Fibroblast of skin of right quadriceps (primary cell): ENCODE results near the gene REX1BD.
A peak's percentile ranks its signal among the peaks of the same experiment; 100 is the strongest.
"Not testable (repeated sequence)": the region's sequence is repeated elsewhere in the genome, so short reads cannot be mapped to it uniquely, and the experiment has no call there.

Experiments used
- DNase-seq: peaks from one replicate; pipeline ENCODE4 v3.0.0-alpha.2; 2013

REX1BD gene

DNA sequence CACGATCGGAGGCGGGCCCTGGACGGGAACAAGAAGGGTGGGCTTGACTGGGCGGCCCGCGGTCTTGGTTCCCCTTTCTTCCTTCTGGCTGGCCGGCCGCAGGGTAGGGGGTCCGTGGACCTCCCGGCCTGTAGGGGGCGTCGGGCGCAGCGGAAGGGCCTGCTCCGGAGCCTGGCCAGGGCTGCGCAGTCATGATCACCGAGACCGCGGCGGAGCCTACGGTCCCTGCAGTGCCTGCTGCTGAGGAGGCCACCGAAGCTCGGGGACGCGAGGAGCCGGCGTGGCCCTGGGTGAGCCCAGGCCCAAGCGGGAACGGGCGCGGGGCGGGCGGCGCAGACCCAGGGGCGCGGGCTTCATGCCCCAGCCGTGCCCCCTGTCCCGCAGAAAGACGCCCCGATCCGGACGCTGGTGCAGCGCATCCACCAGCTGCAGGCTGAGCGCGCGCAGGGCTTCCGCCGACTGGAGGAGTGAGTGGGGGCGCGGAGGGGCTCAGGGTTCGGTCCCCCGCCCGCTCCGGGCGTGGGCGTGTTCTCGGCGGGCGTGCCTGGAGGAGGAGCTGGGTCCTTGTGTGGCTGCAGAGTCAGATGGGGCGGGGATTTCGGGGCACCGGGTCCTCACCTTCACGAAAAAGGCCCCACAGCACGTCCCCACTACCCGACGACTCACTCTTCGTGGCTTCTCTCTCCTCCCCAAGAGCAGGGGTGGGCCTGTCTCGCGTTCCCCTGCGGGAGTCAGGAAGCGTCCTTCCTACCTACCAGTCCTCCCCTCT is at the start of gene REX1BD:
Gene REX1BD, plus strand, starts transcription at position 188 of the 769 bp plus-strand sequence. Its CDS starts 4 bp downstream, at position 192.
- DNase-seq = peak; percentile 76

- no peak for DNase-seq
Observed at GRCh38 chr19:18539372-18539771, 49.2 kb upstream of the REX1BD start.

GRCh38 chr19:18540200-18540599 is 48.4 kb upstream of the REX1BD start:
- not testable (repeated sequence) for DNase-seq

DNA sequence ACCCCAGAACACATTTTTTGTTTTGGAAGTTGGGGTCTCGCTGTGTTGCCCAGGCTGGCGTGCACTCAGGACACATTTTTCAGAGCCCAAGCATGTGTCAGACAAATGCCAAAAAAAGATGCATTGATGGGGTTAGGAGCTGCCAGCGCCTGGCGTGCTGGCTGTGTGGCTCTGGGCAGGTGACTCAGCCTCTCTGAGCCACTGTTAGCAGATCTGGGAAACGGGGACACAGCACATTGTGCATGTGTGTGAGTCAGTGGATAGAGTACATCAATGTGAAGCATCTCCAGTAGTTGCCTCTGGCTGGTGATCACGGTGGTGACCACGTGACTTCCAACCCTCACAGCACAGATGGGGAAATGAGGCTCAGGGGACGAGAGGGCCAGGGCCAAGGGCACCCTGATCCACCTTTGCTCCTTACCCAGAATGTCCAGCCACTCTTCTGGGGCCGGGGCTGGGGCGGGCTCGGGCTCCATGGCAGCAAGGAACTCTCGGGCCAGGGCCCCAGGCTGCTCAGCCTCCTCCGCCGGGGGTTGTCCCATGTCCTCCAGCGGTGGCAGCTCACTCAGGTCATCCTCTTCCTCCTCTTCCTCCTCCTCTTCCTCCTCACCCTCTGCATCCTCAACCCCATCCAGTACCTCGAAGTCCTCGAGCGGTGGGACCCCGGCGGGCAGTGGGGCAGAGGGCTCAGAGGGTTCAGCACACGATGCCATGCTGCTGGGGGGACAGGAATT is 47.2 kb upstream of the REX1BD start:
- no peak for DNase-seq

DNA sequence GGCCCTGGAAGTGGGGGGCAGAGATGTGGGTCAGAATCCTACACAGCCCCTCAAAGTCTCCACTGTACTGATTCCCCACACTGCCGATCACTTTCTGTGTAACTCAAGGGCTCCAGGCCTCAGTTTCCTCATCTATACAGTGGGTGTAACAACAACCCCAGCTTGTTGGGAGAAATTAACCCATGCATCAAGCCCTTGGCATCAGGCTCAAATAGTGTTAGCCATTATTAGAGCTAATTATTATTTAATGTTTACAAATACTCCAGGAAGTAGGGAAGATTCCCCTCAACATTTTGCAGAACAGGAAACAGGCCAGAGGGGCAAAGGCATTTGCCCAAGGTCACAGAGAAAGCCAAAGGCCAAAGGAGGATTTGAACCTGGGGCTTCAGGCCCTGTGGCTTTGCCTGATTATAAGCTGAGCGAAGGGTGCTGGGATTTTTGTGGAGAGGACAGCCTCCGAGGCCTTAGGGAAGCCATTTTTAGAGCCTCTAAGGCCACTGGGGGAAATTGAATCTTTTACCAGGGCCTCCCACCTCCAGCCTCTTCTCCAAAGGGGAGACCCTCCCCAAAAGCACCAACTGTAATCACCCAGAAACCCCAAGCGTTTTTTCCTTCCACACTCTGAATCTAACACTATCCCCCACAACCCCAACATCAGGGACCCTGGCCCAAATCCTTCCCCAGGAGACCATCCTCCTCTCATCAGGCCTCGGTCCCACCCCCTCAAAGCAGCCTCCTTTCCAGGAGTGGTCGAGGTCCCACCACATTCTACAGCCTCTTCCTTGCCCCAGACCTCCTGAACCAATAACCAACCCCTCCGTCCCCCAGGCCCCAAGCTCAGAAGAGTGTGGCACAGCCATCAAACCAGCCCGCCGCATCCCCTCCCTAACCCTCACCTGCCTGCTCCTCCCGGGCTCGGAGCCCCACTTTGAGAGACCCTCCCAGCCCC is 46.3 kb upstream of the REX1BD start:
- DNase-seq = no peak

DNA sequence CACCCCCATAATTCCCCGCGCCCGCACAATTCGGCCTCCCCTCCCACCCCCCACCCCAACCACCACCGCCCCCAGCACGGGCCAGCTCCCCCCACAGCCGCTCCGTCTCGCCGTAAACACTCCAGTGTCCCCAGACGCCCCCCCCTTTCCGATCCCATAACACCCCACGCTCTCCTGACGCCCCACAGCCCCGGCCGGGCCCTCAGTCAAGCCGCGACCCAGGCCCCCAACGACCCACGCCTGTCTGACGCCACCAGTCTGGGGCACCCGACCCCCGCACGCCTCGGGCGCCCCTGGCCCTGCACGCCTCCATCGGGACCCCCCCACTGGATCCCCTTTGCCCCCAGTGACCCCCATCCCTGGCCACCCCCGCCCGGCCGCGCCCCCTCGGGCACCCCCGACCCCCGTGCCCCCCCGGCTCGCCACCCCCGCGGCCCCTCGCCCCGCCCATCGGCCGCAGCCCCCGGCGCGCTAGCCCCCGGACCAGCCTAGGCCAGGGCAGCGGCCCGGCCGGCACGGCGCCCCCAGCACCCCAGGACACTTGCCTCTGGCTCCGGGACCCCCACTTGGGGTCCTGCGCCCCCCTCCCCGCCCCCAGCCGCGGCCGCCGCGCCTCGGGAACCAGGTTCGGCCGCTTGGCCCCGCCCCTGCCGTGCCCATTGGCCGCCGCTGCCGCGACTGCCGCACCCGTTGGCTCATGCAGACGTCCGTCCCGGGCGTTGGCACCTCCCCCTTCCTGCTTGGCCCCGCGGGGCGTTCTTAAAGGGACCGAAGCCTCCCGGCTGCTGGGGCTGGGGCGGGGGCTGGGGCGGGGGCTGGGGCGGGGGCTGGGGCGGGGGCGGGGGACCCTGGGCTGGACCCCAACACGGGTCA is 45.4 kb upstream of the REX1BD start, which contains the start of gene FKBP8:
Gene FKBP8, minus strand, starts transcription at position 633 of the 873 bp plus-strand sequence. CDS start 1,603 bp downstream, outside the sequence.
- DNase-seq = peak; percentile 84

DNA sequence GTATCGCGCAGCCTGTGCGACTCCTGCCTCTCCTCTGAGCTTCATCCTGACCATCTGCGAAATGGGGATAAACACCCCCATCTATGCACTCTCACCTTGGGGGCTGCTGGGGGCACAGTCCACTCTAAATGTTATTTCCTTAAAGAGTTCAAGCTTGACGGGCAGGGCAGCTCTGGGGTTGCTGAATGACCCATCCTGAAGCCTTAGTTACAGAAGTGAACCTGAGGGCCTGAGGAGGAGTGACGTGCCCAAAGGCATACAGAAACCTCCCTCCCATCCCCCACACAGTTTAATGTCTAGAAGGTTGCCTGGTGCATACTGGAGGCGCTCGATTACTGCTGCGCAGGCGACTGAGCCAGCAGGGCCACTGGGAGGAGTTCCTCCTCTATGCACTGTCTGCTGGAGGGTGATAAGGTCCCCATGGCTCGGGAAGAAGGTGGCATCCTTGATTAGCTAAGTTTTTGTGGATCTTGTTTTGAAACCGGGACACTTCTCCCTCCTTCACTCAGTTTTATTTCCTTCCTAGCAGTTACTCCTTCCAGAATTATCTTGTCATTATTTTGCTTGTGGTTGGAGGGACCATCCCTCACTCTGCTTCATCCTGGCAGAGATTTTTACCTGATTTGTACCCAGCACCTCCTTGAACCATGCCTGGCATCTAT is 44.7 kb upstream of the REX1BD start:
- DNase-seq = peak; percentile 66

- no peak for DNase-seq
Observed at GRCh38 chr19:18551631-18552030, 37.0 kb upstream of the REX1BD start.

- peak; percentile 98 for DNase-seq
Observed at GRCh38 chr19:18557411-18558201, 31.0 kb upstream of the REX1BD start, which contains the start of gene KXD1. Gene KXD1, plus strand, starts transcription at chr19:18557870. Its CDS starts 4,187 bp downstream, at chr19:18562057.

- no peak for DNase-seq
Observed at GRCh38 chr19:18558202-18558555, 30.4 kb upstream of the REX1BD start.

- DNase-seq = no peak
Observed at GRCh38 chr19:18558604-18559003, 30.0 kb upstream of the REX1BD start.

GRCh38 chr19:18559685-18560084 is 28.9 kb upstream of the REX1BD start:
- DNase-seq = no peak

- peak; percentile 51 for DNase-seq
Observed at GRCh38 chr19:18562086-18562485, 26.5 kb upstream of the REX1BD start.

DNA sequence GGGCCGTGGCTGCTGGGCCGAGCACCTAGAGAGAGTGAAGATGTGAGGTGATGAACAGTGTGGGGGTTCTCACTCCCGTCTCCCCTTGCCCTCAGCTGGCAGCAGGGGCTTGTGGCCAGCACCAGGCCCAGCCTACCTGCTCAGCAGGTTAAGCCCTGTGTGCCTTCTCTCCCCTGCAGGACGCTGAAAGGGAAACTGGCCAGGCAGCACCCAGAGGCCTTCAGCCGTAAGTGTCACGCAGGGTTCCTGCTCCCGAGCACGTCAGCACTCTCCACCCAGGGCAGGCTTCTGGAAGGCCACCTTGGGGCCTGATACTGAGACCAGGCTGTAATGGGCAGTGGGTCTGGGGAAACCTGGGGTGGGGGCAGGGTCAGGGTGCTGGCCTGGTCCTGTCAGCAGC is 21.6 kb upstream of the REX1BD start:
- no peak for DNase-seq

GRCh38 chr19:18568367-18568766 is 20.2 kb upstream of the REX1BD start:
- DNase-seq = no peak

- peak; percentile 97 for DNase-seq
Observed at GRCh38 chr19:18571564-18572344, 16.8 kb upstream of the REX1BD start, which contains the start of gene UBA52. Gene UBA52, plus strand, starts transcription at chr19:18571857. Its CDS starts 1,444 bp downstream, at chr19:18573301.

GRCh38 chr19:18574691-18575291 is 13.8 kb upstream of the REX1BD start:
- DNase-seq = no peak

DNA sequence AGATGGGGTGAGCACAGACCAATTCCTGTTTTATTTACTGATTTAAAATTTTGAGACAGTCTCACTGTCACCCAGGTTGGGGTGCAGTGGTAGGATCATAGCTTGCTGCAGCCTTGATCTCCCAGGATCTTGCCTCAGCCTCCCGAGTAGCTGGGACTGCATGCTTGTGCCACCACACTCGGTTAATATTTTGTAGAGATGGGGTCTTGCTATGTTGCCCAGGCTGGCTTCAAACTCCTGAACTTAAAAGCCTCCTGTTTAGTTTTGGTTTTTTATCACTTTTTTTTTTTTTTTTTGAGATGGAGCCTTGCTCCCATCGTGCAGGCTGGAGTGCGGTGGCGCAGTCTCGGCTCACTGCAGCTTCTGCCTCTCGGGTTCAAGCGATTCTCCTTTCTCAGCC is 12.2 kb upstream of the REX1BD start:
- no peak for DNase-seq

DNA sequence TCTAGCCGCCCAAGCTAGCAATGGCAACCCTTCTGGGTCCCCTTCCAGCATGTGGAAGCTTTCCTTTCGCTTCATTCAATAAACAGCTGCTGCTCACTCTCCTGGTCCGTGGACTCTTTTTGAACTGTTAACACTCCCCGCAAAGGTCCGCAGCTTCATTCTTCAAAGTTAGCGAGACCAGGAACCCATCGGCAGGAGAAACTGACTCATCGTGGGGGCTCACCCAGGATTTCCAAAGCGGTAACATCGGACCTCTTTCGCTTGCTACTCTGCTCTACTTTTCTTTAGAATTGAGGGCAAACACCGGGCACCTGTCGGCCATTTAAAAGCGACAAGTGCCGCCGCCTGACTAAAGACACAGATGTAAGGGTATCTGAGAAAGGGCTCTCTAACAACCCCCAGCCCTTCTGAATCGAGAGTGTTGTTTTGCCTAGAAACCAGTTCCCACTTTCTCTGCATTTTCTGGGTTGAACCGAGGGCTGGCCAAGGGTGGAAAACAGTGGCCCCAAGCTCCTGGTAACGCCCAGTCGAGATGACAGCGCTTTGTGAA is 11.2 kb upstream of the REX1BD start:
- no peak for DNase-seq
